Mesodermal cell (in vitro differentiated cells): ENCODE measurements around the gene RBBP6. TPM values are rescaled to one million over a fixed set of nuclear protein-coding genes. Genes with fewer than 3 reads are reported as not detected.
A peak's percentile ranks its signal among the peaks of the same experiment; 100 is the strongest.
"Not testable (repeated sequence)": the region's sequence is repeated elsewhere in the genome, so short reads cannot be mapped to it uniquely, and the experiment has no call there.

Experiments
- H3K27ac ChIP-seq: 2 replicates; pipeline ENCODE4 v1.7.0; 2013; ENCODE audit warnings: mild to moderate bottlenecking, low read depth, low read length, moderate library complexity; ENCODE audit not compliant: severe bottlenecking
- H3K36me3 ChIP-seq: 2 replicates; pipeline ENCODE4 v1.7.1; 2013; ENCODE audit warnings: mild to moderate bottlenecking, low read length, moderate library complexity; ENCODE audit not compliant: control insufficient read depth, insufficient read depth
- H3K4me1 ChIP-seq: one replicate; pipeline ENCODE4 v1.7.1; 2013; ENCODE audit warnings: mild to moderate bottlenecking, low read length; ENCODE audit not compliant: insufficient read depth, control insufficient read depth, poor library complexity, severe bottlenecking
- H3K4me3 ChIP-seq: 2 replicates; pipeline ENCODE4 v1.7.0; 2013; ENCODE audit warnings: low read length, control low read depth, mild to moderate bottlenecking; ENCODE audit not compliant: insufficient read depth, poor library complexity, severe bottlenecking; ENCODE audit errors: extremely low read depth
- H3K9me3 ChIP-seq: 2 replicates; pipeline ENCODE4 v1.7.1; 2013; ENCODE audit warnings: mild to moderate bottlenecking, low read length, moderate library complexity; ENCODE audit not compliant: control insufficient read depth
- WGBS, 2 experiments: methylation state at CpG; one replicate each; pipeline ENCODE4 v1.1.5; 2013; ENCODE audit warnings: missing lambda C conversion rate in 2 of 2; ENCODE audit not compliant: insufficient coverage in 2 of 2; 5-methylcytosine and 5-hydroxymethylcytosine counted together
- polyA plus RNA-seq, 2 experiments: library from polyadenylated mRNA; stranded (reverse); fragments of 50-300 nt; gene quantifications; one replicate each; pipeline ENCODE4 v1.2.3, GENCODE V29; 2013

The RBBP6 gene, protein sequence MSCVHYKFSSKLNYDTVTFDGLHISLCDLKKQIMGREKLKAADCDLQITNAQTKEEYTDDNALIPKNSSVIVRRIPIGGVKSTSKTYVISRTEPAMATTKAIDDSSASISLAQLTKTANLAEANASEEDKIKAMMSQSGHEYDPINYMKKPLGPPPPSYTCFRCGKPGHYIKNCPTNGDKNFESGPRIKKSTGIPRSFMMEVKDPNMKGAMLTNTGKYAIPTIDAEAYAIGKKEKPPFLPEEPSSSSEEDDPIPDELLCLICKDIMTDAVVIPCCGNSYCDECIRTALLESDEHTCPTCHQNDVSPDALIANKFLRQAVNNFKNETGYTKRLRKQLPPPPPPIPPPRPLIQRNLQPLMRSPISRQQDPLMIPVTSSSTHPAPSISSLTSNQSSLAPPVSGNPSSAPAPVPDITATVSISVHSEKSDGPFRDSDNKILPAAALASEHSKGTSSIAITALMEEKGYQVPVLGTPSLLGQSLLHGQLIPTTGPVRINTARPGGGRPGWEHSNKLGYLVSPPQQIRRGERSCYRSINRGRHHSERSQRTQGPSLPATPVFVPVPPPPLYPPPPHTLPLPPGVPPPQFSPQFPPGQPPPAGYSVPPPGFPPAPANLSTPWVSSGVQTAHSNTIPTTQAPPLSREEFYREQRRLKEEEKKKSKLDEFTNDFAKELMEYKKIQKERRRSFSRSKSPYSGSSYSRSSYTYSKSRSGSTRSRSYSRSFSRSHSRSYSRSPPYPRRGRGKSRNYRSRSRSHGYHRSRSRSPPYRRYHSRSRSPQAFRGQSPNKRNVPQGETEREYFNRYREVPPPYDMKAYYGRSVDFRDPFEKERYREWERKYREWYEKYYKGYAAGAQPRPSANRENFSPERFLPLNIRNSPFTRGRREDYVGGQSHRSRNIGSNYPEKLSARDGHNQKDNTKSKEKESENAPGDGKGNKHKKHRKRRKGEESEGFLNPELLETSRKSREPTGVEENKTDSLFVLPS (N-terminal part only)
- 59.0 TPM for polyA plus RNA-seq (2013, experiment 1 of 2)
- polyA plus RNA-seq (2013, experiment 2 of 2), result 64.6 TPM

DNA sequence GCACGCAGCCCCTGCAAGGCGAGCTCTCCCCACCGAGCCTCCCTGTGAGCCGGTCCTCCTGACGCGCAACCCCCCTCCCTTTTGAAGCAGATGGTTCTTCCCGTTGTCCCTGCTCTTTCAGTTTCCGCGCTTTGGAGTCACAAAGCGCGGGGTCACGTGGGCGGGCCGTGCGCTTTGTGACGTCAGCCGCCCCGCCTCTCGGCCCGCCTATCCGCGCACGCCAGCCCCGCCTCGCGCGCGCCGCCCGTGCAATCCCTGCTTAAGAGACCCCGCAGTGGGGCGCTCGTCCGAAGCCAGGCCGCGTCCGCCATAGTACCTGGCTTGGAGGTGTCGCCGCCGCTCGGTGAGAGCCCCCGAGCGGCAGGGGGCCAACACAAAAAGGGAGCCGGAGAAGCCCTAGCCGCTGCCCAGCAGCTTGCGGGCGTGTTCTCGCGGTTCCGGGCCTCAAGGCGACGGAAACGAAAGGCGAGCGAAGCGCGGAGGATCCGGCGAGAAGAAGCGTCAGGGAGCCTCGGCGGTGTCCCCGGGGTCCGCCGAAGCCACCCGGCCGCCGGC is at the start of gene RBBP6:
TSS of gene RBBP6 (plus strand) at position 272 of the 555 bp plus-strand sequence. CDS start 1,061 bp downstream, outside the sequence.
- WGBS, 2 experiments, result 0% methylated on average over 58 to 66 of the region's 68 CpGs
- Histone ChIP-seq H3K36me3 (peaks cover 3% of the 10 kb centered on the region), H3K4me1 (peaks cover 26% of the 10 kb centered on the region), H3K4me3 (peak within 1 kb of the TSS; percentile 93), H3K9me3 (no peaks in the 10 kb centered on the region), H3K27ac (peak within 1 kb of the TSS; percentile 98)

DNA sequence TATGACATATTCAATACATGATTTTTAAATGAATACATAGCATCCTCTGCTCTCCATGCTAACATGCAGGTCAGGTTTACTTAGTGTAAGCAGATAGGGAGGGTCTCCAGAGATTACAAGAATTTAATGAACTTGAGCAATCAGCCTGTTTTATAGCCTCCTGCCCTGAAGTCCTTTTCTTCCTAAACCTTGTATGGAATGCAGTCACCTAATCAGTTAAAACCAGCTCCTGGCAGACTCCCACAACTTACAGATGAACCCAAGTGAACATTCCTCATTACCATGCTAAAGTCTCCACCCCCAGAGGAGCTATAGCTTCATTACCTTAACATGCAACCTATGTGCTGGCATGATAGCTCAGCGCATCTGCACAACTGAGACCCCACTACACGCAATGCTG is 48.5 kb upstream of the RBBP6 start:
- H3K4me1 ChIP-seq, result no peaks in the 10 kb centered on the region
- WGBS, 2 experiments, result 88 to 96% methylated on average over 2 of the region's 2 CpGs
- H3K4me3 ChIP-seq, result no peak overlapping the region
- no peaks in the 10 kb centered on the region for H3K36me3 ChIP-seq
- no peaks in the 10 kb centered on the region for H3K9me3 ChIP-seq
- no peak overlapping the region for H3K27ac ChIP-seq

DNA sequence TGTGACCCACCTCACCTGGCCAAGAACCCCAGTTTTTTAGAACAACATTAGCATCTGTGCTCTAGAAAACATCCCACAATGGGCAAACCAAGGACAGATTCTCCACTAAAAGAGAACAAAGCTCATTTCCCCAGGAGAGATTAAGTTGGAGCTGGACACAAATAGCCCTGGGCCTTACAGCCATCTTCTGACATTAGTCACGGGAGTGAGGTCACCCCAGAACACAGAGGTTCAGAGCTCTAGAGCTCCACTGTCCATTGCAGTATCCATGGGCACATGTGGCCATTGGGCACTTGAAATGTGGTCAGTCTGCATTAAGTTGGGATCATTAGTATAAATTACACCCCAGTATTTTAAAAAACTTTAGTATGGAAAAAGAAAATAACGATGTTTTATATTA is 47.6 kb upstream of the RBBP6 start:
- Histone ChIP-seq H3K9me3 (no peaks in the 10 kb centered on the region), H3K27ac (no peak overlapping the region), H3K36me3 (no peaks in the 10 kb centered on the region), H3K4me1 (no peaks in the 10 kb centered on the region), H3K4me3 (no peak overlapping the region)
- 85 to 89% methylated on average over 1 of the region's 2 CpGs for WGBS, 2 experiments

DNA sequence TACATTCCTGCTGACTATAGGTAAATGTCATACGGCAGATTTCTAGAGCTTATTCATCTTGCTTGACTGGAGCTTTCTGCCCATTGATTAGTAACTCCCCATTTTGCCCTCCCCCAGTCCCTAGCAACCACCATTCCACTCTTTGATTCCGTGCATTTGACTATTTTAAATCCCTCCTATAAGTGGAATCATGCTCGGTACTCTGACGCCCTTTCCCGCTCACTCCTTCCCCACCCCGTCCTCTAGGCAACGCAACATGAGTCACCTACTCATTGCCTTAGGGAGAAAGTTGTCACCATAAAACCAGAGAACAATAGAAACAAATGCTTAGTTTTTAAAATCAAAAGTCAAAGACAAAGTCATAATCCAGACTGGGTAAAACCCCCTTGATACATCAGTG is 45.5 kb upstream of the RBBP6 start:
- Histone ChIP-seq H3K36me3 (no peaks in the 10 kb centered on the region), H3K27ac (no peak overlapping the region), H3K9me3 (no peaks in the 10 kb centered on the region), H3K4me3 (no peak overlapping the region), H3K4me1 (no peaks in the 10 kb centered on the region)
- WGBS, 2 experiments, result 77 to 87% methylated on average over 5 to 7 of the region's 7 CpGs

DNA sequence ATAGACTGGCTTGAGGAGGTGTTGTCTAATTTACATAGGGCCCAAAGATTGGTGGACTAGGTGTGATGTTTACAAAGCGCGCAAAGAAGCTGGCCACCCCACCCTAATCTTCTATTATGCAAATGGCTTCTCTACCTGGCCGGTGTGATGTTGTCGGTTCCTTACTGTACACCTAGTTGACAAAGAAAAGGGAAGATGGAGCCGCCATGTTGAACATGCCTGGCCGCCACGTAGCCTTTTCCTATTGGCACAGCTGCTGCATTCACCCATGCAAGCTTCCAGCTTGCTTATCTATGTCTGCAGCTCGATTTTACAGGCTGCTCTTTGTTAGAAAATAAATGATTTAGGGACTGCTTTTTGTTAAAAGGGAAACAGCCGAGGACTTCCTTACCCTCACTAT is 44.2 kb upstream of the RBBP6 start:
- not testable (repeated sequence) for H3K4me3 ChIP-seq, H3K4me1 ChIP-seq, H3K36me3 ChIP-seq, H3K9me3 ChIP-seq, H3K27ac ChIP-seq
- 87 to 100% methylated on average over 1 to 4 of the region's 9 CpGs for WGBS, 2 experiments

DNA sequence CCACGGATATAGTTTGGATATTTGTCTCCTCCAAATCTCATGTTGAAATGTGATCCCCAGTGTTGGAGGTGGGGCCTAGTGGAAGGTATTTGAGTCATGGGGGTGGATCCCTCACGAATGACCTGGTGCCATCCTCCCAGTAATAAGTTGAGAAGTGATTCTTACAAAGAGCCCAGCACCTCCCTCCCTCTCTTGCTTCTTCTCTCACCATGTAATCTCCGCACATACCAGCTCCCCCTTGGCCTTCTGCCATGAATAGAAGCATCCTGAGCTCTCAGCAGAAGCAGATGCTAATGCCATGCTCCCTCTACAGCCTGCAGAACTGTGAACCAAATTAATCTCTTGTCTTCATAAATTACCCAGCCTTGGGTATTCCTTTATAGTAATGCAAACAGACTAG is 41.9 kb upstream of the RBBP6 start:
- Histone ChIP-seq H3K36me3 (no peaks in the 10 kb centered on the region), H3K27ac (no peak overlapping the region), H3K4me1 (no peaks in the 10 kb centered on the region), H3K9me3 (no peaks in the 10 kb centered on the region), H3K4me3 (no peak overlapping the region)
- 20 to 33% methylated on average over 1 of the region's 3 CpGs for WGBS, 2 experiments

DNA sequence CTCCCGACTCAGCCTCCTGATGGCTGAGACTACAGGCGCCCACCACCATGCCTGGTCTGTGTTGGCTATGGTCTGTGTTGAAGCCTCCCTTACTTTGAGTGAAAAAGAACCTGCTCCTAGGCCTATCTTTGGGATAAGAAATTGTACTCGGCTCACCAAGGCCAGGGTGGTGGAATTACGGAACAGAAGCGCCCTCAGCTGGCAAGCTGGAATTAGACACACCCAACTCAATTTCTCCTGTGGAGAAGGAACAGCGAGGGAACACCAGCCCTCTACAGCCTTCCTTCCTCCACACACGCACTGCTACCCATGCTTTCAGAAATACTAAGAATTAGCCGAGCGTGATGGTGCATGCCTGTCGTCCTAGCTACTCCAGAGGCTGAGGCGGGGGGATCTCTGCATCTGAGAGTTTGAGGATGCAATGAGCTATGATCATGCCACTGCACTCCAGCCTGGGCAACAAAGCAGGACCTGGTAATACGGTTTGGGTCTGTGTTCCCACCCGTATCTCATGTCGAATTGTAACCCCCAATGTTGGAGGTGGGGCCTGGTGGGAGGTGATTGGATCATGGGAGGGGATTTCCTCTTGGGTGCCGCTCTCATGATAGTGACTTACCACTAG is 40.1 kb upstream of the RBBP6 start:
- Histone ChIP-seq H3K36me3 (no peaks in the 10 kb centered on the region), H3K4me1 (no peaks in the 10 kb centered on the region), H3K9me3 (no peaks in the 10 kb centered on the region), H3K4me3 (no peak overlapping the region), H3K27ac (no peak overlapping the region)
- 27 to 33% methylated on average over 9 to 10 of the region's 15 CpGs for WGBS, 2 experiments

DNA sequence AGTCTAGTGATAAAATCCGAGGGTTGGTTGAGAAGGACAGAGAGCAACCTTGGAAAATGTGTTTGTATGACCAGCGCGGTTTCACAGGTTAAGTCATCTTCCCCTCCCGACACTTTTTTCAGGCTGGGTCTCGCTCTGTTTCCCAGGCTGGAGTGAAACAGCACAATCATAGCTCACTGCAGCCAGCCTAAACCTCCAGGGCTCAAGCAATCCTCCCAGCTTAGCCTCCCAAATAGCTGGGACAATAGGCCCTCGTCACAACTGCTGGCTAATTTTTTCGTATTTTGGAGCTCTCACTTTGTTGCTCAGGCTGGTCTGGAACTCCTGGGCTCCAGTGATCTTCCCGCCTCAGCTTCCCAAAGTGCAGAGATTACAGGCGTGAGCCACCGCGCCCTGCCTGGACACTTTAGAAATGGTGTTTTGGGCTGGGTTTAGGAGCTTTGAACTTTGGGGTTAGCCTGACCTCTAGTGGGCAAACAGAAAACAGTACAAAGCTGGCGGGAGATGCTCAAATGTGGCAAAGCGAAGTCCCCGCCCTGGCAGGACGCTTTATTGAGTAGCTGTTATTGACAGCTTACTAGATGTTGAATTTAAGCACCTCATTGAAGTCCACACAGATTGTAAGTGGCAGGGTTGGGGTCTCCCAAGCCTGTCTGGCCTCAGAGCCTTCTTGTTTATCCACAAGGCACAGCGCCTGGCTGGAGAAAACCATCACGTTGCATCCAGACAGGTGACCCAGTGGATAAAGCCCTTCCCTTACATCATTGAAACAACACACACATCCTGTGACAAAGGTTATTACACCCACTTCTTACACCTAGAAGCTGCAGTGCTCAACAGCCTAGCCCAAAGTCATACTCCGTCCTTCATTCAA is 34.7 kb upstream of the RBBP6 start:
- WGBS, 2 experiments, result 44 to 60% methylated on average over 14 to 16 of the region's 18 CpGs
- no peak overlapping the region for H3K4me3 ChIP-seq
- H3K4me1 ChIP-seq, result no peaks in the 10 kb centered on the region
- no peaks in the 10 kb centered on the region for H3K9me3 ChIP-seq
- no peaks in the 10 kb centered on the region for H3K36me3 ChIP-seq
- no peak overlapping the region for H3K27ac ChIP-seq

DNA sequence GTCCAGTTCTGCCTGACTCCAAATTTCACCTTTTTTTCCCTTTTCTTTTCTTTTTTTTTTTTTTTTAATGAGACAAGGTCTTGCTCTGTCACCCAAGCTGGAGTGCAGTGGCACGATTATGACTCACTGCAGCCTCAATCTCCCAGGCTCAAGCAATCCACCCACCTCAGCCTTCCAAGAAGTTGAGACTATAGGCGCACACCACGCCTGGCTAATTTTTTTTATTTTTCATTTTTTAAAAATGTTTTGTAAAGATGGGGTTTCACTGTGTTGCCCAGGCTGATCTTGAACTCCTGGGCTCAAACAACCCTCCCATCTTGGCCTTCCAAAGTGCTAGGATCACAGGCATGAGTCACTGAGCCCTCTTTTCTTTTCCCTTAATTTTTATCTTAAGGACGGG is 33.4 kb upstream of the RBBP6 start:
- no peaks in the 10 kb centered on the region for H3K9me3 ChIP-seq
- H3K4me1 ChIP-seq, result no peaks in the 10 kb centered on the region
- H3K4me3 ChIP-seq, result no peak overlapping the region
- no peak overlapping the region for H3K27ac ChIP-seq
- H3K36me3 ChIP-seq, result no peaks in the 10 kb centered on the region
- 82 to 88% methylated on average over 1 of the region's 4 CpGs for WGBS, 2 experiments
